Epithelial cell of proximal tubule (primary cell): ENCODE data around the gene HASPIN. TPM values are rescaled to one million over a fixed set of nuclear protein-coding genes. Genes with fewer than 3 reads are reported as not detected.

Source experiments
- DNase-seq: peaks from one replicate; pipeline ENCODE4 v3.0.0-alpha.2; 2011; ENCODE audit warnings: low read depth
- H3K4me3 ChIP-seq: 2 replicates; pipeline ENCODE4 v1.5.1; 2011; ENCODE audit warnings: low read depth, mild to moderate bottlenecking, low read length
- total RNA-seq: library from RNA; depleted of rRNA; stranded (reverse); fragments of >200 nt; gene quantifications from 2 replicates; pipeline ENCODE4 v1.2.3, GENCODE V29; 2015
- TF ChIP-seq, protein P1 (sequence below): conservative IDR thresholded peaks from 2 replicates; pipeline ENCODE4 v1.5.1; 2012; ENCODE audit warnings: low read depth, mild to moderate bottlenecking, low read length

The HASPIN gene
- total RNA-seq, 1 donor from 2014 or later = 12.3 TPM

DNA sequence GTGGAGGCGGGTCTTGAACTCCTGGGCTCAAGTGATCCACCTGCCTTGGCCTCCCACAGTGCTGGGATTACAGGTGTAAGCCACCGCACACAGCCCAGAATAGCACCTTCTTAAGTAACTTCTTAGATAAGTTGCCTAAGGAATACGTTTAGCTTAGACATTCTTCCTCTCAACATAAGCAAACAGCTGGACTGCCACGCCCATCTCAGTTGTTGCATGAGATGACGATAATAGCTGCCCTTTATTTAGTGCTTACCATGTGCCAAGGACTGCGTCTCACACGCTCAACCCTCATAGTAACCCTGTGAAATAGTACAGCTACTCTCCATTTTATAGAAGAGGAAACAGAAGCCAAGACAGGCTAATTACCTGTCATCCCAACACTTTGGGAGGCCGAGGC lies 11.8 kb downstream of the HASPIN start:
- H3K4me3 ChIP-seq = no peak overlapping the region
- no peak for DNase-seq
- TF ChIP-seq, protein P1, sequence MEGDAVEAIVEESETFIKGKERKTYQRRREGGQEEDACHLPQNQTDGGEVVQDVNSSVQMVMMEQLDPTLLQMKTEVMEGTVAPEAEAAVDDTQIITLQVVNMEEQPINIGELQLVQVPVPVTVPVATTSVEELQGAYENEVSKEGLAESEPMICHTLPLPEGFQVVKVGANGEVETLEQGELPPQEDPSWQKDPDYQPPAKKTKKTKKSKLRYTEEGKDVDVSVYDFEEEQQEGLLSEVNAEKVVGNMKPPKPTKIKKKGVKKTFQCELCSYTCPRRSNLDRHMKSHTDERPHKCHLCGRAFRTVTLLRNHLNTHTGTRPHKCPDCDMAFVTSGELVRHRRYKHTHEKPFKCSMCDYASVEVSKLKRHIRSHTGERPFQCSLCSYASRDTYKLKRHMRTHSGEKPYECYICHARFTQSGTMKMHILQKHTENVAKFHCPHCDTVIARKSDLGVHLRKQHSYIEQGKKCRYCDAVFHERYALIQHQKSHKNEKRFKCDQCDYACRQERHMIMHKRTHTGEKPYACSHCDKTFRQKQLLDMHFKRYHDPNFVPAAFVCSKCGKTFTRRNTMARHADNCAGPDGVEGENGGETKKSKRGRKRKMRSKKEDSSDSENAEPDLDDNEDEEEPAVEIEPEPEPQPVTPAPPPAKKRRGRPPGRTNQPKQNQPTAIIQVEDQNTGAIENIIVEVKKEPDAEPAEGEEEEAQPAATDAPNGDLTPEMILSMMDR = no peak

DNA sequence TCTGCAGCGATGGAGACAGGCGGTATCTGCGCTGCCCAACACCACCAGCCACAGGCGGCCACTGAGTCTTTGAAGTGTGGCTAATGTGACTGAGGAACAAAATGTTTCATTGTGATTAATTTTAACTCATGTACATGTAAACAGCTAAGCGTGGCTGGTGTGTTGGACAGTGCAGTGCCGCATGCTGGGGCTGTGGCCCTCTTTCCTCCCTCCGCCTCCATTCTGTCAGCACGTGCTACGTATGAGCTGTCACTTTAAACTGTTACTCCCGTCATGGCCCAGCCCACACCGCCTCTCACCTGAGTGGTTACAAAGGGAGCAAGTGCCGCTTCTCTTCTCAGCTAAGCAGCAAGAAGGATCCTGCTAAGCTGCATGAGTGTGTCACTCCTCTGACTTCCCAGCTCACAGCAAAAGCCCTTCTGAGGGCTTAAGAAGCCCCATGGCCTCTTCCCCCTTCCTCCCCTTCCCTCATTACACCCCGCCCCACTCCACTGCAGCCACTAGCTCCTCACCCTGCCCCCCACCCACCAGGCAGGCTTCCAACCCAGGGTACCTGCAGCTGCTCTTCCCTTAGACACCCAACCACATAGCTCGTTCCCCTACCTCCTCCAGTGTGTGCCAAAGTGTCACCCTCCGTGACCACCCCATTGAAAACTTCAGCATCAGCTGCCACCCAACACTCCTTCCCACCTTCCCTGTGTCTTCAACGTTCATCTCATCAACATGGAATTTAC lies 15.0 kb downstream of the HASPIN start:
- peak; percentile 20 for DNase-seq
- TF ChIP-seq, protein P1 = no peak
- peak overlapping the region; percentile 41 for H3K4me3 ChIP-seq

DNA sequence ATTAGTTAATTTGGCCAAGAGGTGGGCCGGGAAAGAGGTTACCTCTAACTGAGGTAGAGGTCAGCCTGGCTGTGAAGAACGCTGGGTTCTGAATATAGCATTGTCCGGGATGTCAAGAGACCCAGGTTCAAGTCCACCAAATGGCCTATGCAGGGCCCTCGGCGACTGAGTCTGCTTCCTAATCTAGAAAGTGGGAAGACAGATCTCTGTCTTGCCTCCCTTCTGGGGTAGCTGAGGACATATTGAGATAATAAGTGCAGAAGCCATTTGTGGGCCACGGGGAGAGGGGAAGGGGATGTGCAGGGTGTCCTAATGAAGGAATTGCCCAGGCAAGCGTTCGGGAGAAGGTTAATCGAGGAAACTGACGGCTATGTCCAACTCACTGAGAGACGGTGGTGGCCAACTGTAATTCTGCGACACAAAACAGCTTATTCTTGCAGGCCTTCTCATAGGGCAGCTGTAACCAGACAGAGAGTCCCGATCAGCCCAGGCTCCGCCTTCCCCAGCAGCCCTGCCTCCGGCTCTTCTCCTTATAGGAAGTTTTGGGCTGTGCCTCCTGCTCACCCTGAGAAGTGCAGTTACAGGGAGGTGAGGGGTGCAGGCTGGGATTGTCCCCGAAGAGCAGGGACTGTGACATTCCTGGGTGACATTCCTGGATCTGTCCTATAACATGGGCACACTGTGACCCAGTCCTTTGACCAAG lies 15.9 kb downstream of the HASPIN start:
- TF ChIP-seq, protein P1 = no peak
- DNase-seq = no peak

DNA sequence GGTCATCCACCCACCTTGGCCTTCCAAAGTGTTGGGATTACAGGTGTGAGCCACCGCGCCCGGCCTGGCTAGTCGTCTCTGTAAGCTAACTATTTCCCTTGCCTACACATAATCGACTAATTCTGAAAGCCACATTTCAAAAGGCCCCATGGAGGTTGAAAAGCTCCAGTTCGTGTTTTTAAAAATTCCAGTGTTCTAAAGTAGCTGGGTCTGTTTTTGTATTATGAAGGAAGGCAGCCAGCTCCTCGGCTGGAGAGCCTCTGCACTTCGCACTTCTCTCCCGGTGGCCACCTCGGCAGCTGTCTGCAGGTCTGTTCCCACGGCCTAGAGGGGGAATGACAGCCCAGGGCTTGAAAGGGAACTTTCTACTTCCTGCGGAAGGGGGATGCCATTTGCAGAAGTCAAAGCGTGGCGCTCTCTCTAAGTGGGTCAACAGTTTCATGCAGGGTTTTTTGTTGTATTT lies 16.9 kb downstream of the HASPIN start:
- TF ChIP-seq, protein P1 = no peak
- DNase-seq = no peak
- no peak overlapping the region for H3K4me3 ChIP-seq

More for the DNA sequence above, 15.9 kb downstream of the HASPIN start:
- H3K4me3 ChIP-seq = no peak overlapping the region

DNA sequence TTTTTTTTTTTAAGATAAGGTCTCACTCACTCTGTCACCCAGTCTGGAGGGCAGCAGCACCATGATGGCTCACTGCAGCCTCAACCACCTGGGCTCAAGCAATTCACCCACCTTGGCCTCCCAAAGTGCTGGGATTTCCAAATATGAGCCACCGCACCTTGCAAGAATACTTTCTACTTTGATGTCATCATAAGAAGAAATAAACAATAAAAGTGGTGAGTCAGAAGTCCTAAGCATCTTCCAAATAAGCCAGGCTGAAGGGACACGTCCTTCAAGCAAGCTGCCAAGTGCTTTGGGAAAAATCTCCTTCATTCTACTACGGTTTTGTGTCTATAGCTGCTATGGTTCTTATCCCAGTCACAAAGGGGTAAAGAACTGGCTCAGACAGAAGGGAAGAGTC lies 20.3 kb downstream of the HASPIN start:
- no peak for DNase-seq
- TF ChIP-seq, protein P1 = no peak
- H3K4me3 ChIP-seq = no peak overlapping the region

DNA sequence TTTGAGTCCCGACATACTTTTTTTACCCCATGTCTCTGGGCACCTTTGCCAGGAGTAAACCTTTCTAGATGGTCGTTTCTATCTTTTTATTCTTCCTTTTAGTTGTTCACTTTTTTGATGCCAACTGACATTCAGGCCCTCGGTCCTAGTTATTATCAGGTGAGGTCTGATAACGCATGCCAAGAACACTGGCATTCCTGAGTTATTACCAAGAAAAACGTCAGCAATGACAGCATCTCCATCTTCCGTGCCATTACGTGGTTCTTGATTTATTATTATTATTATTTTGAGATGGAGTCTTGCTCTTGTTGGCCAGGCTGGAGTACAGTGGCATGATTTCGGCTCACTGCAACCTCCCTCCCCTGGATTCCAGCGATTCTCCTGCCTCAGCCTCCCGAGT lies 21.4 kb downstream of the HASPIN start:
- TF ChIP-seq, protein P1 = no peak
- H3K4me3 ChIP-seq = no peak overlapping the region
- no peak for DNase-seq
